GM19193 (cell line): ENCODE measurements around the gene CELSR2.

ENCODE experiments used
- POLR2A ChIP-seq: IDR thresholded peaks from 4 replicates; pipeline ENCODE4 v1.6.1; 2011; ENCODE audit not compliant: insufficient read depth, insufficient read length; ENCODE audit errors: extremely low read depth

Gene CELSR2

DNA sequence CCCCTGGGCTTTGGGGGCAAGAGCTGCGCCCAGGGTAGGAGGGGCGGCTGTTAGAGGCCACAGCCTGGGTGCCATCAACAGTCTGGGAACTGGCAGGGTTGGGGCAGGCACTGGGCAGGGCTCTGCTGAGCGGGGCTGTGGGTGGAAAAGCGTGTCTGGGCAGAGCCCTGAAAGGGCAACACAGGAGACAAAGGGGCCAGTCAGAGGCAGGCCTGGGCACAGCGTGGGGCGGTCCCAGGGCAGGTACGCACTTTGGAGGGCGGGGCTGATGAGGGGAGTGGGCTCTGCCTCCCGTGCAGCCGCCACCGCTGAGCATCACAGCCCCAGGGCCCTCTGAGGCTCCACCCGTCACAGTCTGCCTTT is 13.9 kb downstream of the CELSR2 start:
- no peak for TF ChIP-seq POLR2A

DNA sequence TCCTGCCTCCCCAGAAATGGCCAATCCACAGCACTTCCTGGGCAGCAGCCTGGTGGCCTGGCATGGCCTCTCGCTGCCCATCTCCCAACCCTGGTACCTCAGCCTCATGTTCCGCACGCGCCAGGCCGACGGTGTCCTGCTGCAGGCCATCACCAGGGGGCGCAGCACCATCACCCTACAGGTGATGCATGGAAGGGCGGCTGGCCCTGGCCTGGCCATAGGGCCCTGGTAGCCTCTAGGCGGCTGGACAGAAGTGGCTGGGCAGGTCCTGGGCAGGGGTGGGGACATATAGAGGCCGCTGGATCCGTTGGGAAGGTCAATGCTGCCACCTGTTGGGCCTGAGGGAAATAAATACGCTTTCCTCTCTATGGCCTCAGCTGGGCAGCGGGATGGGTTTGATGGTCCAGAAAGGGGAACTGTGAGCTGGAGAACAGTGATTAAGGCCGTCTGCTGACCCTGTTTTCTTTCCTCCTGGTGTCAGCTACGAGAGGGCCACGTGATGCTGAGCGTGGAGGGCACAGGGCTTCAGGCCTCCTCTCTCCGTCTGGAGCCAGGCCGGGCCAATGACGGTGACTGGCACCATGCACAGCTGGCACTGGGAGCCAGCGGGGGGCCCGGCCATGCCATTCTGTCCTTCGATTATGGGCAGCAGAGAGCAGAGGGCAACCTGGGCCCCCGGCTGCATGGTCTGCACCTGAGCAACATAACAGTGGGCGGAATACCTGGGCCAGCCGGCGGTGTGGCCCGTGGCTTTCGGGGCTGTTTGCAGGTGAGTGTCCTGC is 14.4 kb downstream of the CELSR2 start:
- no peak for TF ChIP-seq POLR2A

DNA sequence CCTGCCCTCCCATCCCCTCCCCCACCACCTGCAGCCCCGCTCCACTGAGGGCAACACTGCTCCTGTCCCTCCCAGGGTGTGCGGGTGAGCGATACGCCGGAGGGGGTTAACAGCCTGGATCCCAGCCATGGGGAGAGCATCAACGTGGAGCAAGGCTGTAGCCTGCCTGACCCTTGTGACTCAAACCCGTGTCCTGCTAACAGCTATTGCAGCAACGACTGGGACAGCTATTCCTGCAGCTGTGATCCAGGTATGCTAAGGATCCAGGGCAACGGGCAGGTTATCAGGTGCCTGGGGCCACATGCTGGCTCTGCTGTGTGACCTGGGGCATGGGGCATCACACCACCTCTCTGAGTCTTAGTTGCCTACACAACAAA is 15.0 kb downstream of the CELSR2 start:
- TF ChIP-seq POLR2A, result no peak

DNA sequence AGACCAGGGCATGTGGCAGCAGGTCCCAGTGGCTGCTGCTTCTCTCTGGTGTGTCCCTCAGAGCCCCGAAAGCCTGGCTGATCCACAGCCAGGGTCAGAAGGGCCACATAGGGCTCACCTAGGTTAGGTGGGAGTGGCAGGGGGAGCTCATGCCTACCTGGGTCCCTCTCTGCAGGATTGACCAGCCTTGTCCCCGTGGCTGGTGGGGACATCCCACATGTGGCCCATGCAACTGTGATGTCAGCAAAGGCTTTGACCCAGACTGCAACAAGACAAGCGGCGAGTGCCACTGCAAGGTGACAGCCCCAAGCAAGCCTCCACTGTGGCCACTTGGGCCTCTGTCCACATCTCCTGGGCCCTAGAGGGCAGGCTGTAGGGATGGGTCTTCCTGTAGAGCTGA is 15.7 kb downstream of the CELSR2 start:
- TF ChIP-seq POLR2A, result no peak

DNA sequence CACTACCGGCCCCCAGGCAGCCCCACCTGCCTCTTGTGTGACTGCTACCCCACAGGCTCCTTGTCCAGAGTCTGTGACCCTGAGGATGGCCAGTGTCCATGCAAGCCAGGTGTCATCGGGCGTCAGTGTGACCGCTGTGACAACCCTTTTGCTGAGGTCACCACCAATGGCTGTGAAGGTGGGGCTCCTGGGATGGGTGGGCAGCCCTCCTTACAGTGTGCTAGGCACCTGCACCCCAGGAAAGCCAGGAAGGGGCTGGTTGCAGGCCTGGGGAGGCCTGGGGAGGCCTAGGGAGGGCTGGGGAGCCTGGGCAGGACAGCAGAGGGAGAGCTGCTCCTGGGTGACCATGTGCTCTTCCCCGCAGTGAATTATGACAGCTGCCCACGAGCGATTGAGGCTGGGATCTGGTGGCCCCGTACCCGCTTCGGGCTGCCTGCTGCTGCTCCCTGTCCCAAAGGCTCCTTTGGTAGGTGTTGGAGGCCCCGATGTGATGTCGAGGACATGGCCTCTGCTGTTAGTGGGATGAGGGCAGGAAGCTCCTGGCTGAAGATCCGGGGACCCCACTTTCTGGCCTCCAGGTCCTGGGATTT is 16.5 kb downstream of the CELSR2 start:
- no peak for TF ChIP-seq POLR2A

DNA sequence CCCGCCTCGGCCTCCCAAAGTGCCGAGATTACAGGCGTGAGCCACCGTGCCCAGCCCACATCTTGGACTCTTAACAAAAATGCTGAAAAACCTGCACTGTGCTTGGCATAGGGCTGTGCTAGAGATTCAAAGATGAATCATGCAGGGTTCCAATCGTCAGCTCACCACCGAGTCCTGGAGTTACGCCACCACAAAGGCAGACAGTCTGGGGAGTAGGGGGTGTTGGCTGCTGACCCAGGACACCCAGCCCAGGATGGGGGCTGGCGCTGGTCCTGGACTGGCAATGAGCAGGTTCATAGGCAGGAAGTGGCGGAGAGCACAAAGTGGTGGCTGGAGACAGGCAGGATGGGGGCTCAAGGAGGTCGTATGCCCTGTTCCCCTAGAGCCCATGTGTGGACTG is 17.6 kb downstream of the CELSR2 start:
- no peak for TF ChIP-seq POLR2A

DNA sequence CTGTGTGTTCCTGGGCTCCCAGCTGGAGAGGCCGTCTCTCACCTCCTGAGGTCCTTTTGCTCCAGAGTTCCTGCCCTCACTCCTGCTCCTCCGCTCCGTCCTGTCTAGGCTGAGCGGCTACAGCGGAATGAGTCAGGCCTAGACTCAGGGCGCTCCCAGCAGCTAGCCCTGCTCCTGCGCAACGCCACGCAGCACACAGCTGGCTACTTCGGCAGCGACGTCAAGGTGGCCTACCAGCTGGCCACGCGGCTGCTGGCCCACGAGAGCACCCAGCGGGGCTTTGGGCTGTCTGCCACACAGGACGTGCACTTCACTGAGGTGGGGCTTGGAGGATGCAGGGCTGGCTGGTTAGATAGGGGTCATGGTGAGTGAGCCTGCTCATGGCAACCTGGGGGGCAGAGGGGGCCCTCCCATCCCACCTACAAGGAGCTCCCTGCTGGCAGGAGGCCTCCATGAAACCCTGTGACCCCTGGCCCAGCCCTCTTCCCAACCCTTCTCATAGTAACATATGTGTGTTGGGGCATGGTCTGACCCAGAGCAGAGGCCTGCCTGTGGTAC is 18.5 kb downstream of the CELSR2 start:
- no peak for TF ChIP-seq POLR2A

DNA sequence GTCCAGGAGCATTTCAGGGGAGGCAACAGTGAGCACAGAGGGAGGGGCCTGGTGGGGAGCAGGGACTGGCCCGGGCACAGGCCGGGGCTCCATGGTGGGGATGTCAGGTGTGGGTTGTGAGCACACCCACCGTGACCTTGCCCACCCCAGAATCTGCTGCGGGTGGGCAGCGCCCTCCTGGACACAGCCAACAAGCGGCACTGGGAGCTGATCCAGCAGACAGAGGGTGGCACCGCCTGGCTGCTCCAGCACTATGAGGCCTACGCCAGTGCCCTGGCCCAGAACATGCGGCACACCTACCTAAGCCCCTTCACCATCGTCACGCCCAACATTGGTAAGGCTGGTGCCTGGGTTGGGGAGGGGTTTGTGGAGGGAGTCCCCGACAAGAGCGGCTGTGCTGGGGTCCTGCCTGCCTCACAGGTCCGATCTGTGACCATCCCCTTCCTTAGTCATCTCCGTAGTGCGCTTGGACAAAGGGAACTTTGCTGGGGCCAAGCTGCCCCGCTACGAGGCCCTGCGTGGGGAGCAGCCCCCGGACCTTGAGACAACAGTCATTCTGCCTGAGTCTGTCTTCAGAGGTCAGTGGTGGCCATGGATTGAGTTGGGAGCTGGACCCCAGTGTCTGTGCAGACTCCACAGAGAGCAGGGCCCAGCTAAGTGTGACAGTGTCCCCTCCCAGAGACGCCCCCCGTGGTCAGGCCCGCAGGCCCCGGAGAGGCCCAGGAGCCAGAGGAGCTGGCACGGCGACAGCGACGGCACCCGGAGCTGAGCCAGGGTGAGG is 19.3 kb downstream of the CELSR2 start:
- no peak for TF ChIP-seq POLR2A

DNA sequence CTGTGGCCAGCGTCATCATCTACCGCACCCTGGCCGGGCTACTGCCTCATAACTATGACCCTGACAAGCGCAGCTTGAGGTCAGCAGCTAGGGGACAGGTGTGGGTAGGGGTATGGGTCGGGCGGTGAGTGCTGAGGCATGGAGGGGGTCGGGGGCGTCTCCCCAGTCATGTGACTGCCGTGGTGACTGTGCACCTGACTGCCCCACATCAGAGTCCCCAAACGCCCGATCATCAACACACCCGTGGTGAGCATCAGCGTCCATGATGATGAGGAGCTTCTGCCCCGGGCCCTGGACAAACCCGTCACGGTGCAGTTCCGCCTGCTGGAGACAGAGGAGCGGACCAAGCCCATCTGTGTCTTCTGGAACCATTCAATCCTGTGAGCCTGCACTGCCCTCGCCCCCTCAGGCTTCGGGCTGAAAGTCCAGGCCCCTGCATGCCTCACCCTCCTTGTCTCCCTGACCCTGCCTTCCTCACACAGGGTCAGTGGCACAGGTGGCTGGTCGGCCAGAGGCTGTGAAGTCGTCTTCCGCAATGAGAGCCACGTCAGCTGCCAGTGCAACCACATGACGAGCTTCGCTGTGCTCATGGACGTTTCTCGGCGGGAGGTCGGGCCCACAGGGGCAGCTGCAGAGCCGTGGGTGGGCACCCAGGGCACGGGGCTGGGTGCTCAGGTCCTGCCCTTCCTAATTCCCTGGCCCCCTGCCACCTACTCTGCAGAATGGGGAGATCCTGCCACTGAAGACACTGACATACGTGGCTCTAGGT is 20.1 kb downstream of the CELSR2 start:
- TF ChIP-seq POLR2A, result no peak

DNA sequence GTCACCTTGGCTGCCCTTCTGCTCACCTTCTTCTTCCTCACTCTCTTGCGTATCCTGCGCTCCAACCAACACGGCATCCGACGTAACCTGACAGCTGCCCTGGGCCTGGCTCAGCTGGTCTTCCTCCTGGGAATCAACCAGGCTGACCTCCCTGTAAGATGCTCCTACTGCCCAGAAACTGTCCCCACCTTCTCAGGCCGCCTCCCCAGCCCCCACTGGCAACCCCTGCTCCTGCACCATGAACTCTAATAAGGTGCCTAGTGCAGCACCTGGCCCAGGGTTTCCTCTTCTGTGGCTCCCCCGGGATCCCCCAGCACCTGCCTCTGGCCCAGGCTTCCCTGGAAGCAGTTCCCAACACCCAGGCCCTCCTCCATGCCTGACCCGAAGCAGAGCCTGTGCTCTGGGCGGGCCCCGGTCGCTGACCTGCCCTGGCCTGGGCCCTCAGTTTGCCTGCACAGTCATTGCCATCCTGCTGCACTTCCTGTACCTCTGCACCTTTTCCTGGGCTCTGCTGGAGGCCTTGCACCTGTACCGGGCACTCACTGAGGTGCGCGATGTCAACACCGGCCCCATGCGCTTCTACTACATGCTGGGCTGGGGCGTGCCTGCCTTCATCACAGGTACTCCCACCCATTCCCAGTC is 20.8 kb downstream of the CELSR2 start:
- no peak for TF ChIP-seq POLR2A

DNA sequence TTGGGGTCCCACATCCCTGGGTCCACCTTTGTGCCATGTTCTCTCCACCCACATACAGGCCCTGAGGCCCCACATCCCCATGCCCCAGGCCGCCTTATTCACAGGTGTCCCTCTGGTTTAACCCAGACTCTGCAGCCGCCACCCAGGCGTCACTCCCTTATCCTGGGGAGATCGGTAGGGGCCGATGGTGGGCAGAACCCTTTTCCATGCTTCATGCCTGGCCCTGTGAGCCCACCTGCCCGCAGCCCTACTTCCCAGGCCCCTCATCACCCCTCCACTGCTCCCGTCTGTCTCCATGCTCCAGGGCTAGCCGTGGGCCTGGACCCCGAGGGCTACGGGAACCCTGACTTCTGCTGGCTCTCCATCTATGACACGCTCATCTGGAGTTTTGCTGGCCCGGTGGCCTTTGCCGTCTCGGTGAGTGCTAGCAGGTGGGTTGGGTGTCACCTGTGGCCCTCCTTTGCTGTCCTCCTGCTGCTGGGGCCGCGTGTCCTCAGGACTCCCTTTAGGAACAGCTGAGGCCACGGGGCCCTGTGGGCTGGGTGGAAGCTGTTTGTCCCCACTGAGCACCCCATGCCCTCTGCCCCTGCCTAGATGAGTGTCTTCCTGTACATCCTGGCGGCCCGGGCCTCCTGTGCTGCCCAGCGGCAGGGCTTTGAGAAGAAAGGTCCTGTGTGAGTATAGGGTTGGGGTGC is 21.4 kb downstream of the CELSR2 start:
- no peak for TF ChIP-seq POLR2A

DNA sequence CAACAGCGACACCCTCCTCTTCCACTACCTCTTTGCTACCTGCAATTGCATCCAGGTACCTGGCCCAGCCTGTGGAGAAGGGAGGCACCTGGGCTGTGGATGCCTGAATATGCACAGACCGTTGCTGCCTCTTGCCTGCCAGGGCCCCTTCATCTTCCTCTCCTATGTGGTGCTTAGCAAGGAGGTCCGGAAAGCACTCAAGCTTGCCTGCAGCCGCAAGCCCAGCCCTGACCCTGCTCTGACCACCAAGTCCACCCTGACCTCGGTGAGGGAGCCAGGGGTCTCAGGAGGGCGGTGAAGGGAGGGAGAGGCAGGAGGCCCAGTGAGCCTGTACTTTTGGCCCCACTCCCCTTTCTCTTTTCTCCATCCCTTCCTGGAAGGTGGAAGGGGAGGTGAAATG is 22.1 kb downstream of the CELSR2 start:
- TF ChIP-seq POLR2A, result no peak

DNA sequence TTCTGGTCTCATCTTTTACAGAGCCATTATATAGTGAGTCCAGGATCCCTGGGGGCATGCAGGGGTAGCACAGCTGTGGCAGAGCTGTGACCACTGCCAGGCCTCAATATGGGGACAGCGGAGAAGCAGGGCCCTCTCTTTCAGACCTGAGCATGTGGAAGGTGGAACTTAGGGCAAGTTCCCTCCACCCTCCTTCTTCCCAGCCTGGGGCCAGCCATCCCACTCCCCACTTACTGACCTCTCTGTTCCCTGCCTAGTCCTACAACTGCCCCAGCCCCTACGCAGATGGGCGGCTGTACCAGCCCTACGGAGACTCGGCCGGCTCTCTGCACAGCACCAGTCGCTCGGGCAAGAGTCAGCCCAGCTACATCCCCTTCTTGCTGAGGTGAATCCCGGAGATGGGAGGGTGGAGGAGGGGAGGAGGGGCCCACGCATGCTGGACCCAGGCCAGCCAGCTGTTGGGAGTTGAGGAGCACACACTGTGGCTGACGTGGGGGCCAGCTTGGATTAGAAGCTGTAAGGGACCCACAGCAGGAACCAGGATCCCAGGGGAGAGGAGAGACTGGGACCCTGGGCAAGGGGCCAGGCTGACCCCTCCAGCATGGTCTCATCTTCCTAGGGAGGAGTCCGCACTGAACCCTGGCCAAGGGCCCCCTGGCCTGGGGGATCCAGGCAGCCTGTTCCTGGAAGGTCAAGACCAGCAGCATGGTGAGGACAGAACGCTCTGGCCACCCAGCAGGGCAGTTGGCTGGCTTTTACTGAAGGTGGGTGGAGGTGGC is 22.9 kb downstream of the CELSR2 start:
- no peak for TF ChIP-seq POLR2A
